Natural killer cell (primary cell): ENCODE results near the gene GAB4. TPM values are rescaled to one million over a fixed set of nuclear protein-coding genes. Genes with fewer than 3 reads are reported as not detected.

Experiments used
- ATAC-seq, 3 donors: fragments of 150-1000 bp in 2 of 3; fragments of 200-7000 bp in 1 of 3; cut with Tn5 transposase; 1 replicate in 1 of 3; 2 replicates in 2 of 3; pipeline ENCODE4 v1.10.0; 2021; ENCODE audit warnings: mild to moderate bottlenecking in 2 of 3, moderate library complexity in 2 of 3
- DNase-seq, 2 donors: peaks; one replicate each; pipeline versions ENCODE4 v3.0.0 to v3.0.0-alpha.2; 2013 to 2021; ENCODE audit warnings: mixed read lengths in 1 of 2
- H3K27ac ChIP-seq: one replicate; pipeline ENCODE4 v1.5.1; 2013; ENCODE audit warnings: mild to moderate bottlenecking, low read length
- H3K27me3 ChIP-seq: one replicate; pipeline ENCODE4 v1.6.1; 2013; ENCODE audit warnings: low read length; ENCODE audit not compliant: control insufficient read depth, insufficient read depth
- H3K36me3 ChIP-seq: one replicate; pipeline ENCODE4 v1.6.1; 2013; ENCODE audit warnings: low read length; ENCODE audit not compliant: control insufficient read depth, insufficient read depth
- H3K4me1 ChIP-seq: one replicate; pipeline ENCODE4 v1.6.1; 2013; ENCODE audit warnings: low read length; ENCODE audit not compliant: control insufficient read depth, insufficient read depth
- H3K4me3 ChIP-seq: one replicate; pipeline ENCODE4 v1.5.1; 2013; ENCODE audit warnings: low read length
- H3K9me3 ChIP-seq: one replicate; pipeline ENCODE4 v1.6.1; 2013; ENCODE audit warnings: low read length; ENCODE audit not compliant: control insufficient read depth, insufficient read depth
- H3K27ac Mint-ChIP-seq, 2 donors: one replicate each; pipeline ENCODE4 v1.8.0; 2022; ENCODE audit warnings: mild to moderate bottlenecking in 2 of 2, mixed read lengths in 2 of 2, moderate library complexity in 1 of 2
- H3K27me3 Mint-ChIP-seq, 2 donors: one replicate each; pipeline ENCODE4 v1.8.0; 2022; ENCODE audit warnings: low read depth in 2 of 2, mixed read lengths in 2 of 2
- H3K36me3 Mint-ChIP-seq: one replicate; pipeline ENCODE4 v1.8.0; 2022; ENCODE audit warnings: mixed read lengths
- H3K4me1 Mint-ChIP-seq, 2 donors: one replicate each; pipeline ENCODE4 v1.8.0; 2022; ENCODE audit warnings: mixed read lengths in 2 of 2
- H3K4me3 Mint-ChIP-seq: one replicate; pipeline ENCODE4 v1.8.0; 2022; ENCODE audit warnings: mild to moderate bottlenecking, moderate library complexity, mixed read lengths
- H3K9me3 Mint-ChIP-seq, 2 donors: one replicate each; pipeline ENCODE4 v1.8.0; 2022; ENCODE audit warnings: mixed read lengths in 2 of 2
- WGBS: methylation state at CpG from one replicate; pipeline ENCODE4 v1.1.7; 2013; ENCODE audit warnings: missing lambda C conversion rate; ENCODE audit not compliant: insufficient coverage; 5-methylcytosine and 5-hydroxymethylcytosine counted together
- intact Hi-C: fragments of 100-400 bp; cut with micrococcal nuclease; formaldehyde crosslinking; loops from one replicate; pipeline ENCODE4 v1.14.2; 2022
- total RNA-seq, 4 donors: library from RNA; stranded (reverse); fragments of 120-200 nt in 1 of 4; gene quantifications; one replicate each; pipeline versions ENCODE4 v1.2.3 to v1.2.4, GENCODE V29; 2013 to 2022
- TF ChIP-seq, protein P1 (sequence below): fragments of 200-600 bp; IDR thresholded peaks from one replicate; pipeline ENCODE4 v1.8.0; 2022; ENCODE audit warnings: antibody characterized with exemption

GAB4 gene
- total RNA-seq, 3 donors from 2014 or later (not counting 1 experiment from before 2014, with no cell fraction given) = 0.57 to 4.6 (median 2.7) TPM

- TF ChIP-seq, protein P1, sequence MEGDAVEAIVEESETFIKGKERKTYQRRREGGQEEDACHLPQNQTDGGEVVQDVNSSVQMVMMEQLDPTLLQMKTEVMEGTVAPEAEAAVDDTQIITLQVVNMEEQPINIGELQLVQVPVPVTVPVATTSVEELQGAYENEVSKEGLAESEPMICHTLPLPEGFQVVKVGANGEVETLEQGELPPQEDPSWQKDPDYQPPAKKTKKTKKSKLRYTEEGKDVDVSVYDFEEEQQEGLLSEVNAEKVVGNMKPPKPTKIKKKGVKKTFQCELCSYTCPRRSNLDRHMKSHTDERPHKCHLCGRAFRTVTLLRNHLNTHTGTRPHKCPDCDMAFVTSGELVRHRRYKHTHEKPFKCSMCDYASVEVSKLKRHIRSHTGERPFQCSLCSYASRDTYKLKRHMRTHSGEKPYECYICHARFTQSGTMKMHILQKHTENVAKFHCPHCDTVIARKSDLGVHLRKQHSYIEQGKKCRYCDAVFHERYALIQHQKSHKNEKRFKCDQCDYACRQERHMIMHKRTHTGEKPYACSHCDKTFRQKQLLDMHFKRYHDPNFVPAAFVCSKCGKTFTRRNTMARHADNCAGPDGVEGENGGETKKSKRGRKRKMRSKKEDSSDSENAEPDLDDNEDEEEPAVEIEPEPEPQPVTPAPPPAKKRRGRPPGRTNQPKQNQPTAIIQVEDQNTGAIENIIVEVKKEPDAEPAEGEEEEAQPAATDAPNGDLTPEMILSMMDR = no peak
Observed at GRCh38 chr22:17007257-17007656, 765 bp downstream of the GAB4 start.

GRCh38 chr22:16989915-16990314 lies 18.1 kb downstream of the GAB4 start:
- Histone ChIP-seq H3K36me3 (no peaks in the 10 kb centered on the region), H3K4me3 (no peak overlapping the region), H3K27me3 (no peaks in the 10 kb centered on the region), H3K27ac (no peak overlapping the region), H3K9me3 (no peaks in the 10 kb centered on the region), H3K4me1 (no peaks in the 10 kb centered on the region)
- H3K9me3 Mint-ChIP-seq = peaks cover 2 to 4% of the 10 kb centered on the region in 2 donors
- 85% methylated on average over 6 of the region's 6 CpGs for WGBS
- no peak overlapping the region for H3K4me3 Mint-ChIP-seq
- TF ChIP-seq, protein P1 = no peak
- DNase-seq (no peak), ATAC-seq (no peak)
- H3K4me1 Mint-ChIP-seq = peaks cover 0 to 5% of the 10 kb centered on the region in 2 donors
- no peaks in the 10 kb centered on the region for H3K36me3 Mint-ChIP-seq
- intact Hi-C loops = loop anchor here (10.0 kb wide), 1 partner anchor 65 kb away; no protein-coding TSS in a partner anchor
- peaks cover 6 to 15% of the 10 kb centered on the region in 2 donors for H3K27me3 Mint-ChIP-seq
- H3K27ac Mint-ChIP-seq = no peak overlapping the region

More at GRCh38 chr22:17007257-17007656, 765 bp downstream of the GAB4 start:
- Mint-ChIP-seq H3K9me3 (peaks cover 5 to 6% of the 10 kb centered on the region in 2 donors), H3K4me3 (no peak overlapping the region), H3K27ac (no peak overlapping the region), H3K27me3 (peaks cover 26 to 61% of the 10 kb centered on the region in 2 donors), H3K36me3 (peaks cover 30% of the 10 kb centered on the region), H3K4me1 (peaks cover 0 to 8% of the 10 kb centered on the region in 2 donors)
- no peaks in the 10 kb centered on the region for H3K9me3 ChIP-seq
- H3K27ac ChIP-seq = no peak overlapping the region
- intact Hi-C loops = no loop called here
- no peaks in the 10 kb centered on the region for H3K36me3 ChIP-seq
- ATAC-seq (no peak), DNase-seq (no peak)
- peaks cover 10% of the 10 kb centered on the region for H3K4me1 ChIP-seq
- peaks cover 3% of the 10 kb centered on the region for H3K27me3 ChIP-seq
- peak overlapping the region; percentile 20 for H3K4me3 ChIP-seq
- 28% methylated on average over 21 of the region's 22 CpGs for WGBS

DNA sequence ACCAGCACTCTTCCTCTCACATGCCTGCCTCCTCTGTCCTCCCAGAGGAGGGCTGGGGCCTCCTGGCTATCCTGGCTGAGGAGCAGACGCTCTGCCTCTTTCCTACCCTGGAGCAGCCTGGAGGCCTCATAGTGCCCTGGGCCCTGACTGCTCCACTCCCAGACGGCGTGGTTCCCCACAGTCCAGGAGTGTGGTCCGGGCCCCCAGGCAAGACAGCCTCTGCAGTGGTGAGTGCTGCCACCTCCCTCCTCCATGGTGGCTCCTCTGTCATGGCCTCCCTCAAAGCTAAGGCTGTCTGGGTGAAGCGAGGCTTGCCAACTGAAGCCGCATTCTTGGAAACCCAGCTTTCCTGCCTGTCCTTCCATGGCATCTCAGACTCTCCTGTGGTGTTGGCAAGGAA lies 19.8 kb downstream of the GAB4 start:
- Mint-ChIP-seq H3K27ac (no peak overlapping the region), H3K36me3 (peaks cover 7% of the 10 kb centered on the region), H3K27me3 (peaks cover 4 to 18% of the 10 kb centered on the region in 2 donors), H3K9me3 (peaks cover 5 to 6% of the 10 kb centered on the region in 2 donors), H3K4me3 (no peak overlapping the region), H3K4me1 (peaks cover 0 to 5% of the 10 kb centered on the region in 2 donors)
- Histone ChIP-seq H3K27me3 (no peaks in the 10 kb centered on the region), H3K4me3 (no peak overlapping the region), H3K4me1 (no peaks in the 10 kb centered on the region), H3K27ac (no peak overlapping the region), H3K9me3 (no peaks in the 10 kb centered on the region), H3K36me3 (no peaks in the 10 kb centered on the region)
- TF ChIP-seq, protein P1 = no peak
- WGBS = 92% methylated on average over 6 of the region's 6 CpGs
- DNase-seq = no peak
- intact Hi-C loops = loop anchor here (10.0 kb wide), 1 partner anchor 63 kb away; no protein-coding TSS in a partner anchor
- no peak for ATAC-seq

DNA sequence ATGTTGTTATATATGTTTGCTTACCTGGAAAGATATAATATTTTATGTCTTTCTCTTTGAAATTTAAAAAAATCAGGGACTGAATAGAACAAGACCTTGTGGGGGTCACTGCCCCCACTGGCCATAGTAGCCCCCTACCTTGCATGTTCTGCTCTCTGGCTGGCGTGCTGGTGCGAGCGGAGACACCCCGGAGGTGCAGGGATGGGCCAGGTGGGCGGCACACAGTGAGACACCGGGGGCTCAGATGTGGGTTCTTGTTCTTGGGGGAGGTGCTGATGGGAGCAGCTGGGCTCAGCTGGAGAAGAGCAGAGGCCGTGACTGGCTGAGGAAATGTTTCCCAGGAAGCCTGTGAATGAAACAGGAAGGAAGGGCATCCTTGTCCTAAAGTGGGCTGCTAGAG lies 20.2 kb downstream of the GAB4 start:
- Mint-ChIP-seq H3K36me3 (peaks cover 11% of the 10 kb centered on the region), H3K27me3 (peaks cover 4 to 18% of the 10 kb centered on the region in 2 donors), H3K9me3 (peaks cover 8% of the 10 kb centered on the region in 2 donors), H3K4me3 (no peak overlapping the region), H3K4me1 (peaks cover 0 to 5% of the 10 kb centered on the region in 2 donors), H3K27ac (no peak overlapping the region)
- no peak overlapping the region for H3K27ac ChIP-seq
- H3K9me3 ChIP-seq = peaks cover 4% of the 10 kb centered on the region
- H3K4me3 ChIP-seq = no peak overlapping the region
- DNase-seq (no peak), ATAC-seq (no peak)
- 91% methylated on average over 7 of the region's 7 CpGs for WGBS
- TF ChIP-seq, protein P1 = no peak
- H3K27me3 ChIP-seq = no peaks in the 10 kb centered on the region
- intact Hi-C loops = loop anchor here (10.0 kb wide), 1 partner anchor 63 kb away; no protein-coding TSS in a partner anchor
- H3K36me3 ChIP-seq = no peaks in the 10 kb centered on the region
- no peaks in the 10 kb centered on the region for H3K4me1 ChIP-seq
